Neural progenitor cell (in vitro differentiated cells): ENCODE measurements around the gene CTNNA3. TPM values are rescaled to one million over a fixed set of nuclear protein-coding genes. Genes with fewer than 3 reads are reported as not detected.

Experiments
- DNase-seq: peaks from one replicate; pipeline ENCODE4 v3.0.0-alpha.2; 2016; ENCODE audit warnings: low spot score
- H2AFZ ChIP-seq: fragments of 200-600 bp; sonication (generic); replicated peaks from 2 replicates; pipeline ENCODE4 v1.6.1; 2016; ENCODE audit warnings: antibody characterized with exemption
- H3F3A ChIP-seq: fragments of 200-600 bp; sonication (generic); 2 replicates; pipeline ENCODE4 v1.6.1; 2016; ENCODE audit warnings: antibody characterized with exemption, low read depth
- H3K27ac ChIP-seq: fragments of 200-600 bp; sonication (generic); 2 replicates; pipeline ENCODE4 v1.5.1; 2016; ENCODE audit warnings: mild to moderate bottlenecking
- H3K27me3 ChIP-seq: fragments of 200-600 bp; sonication (generic); 2 replicates; pipeline ENCODE4 v1.6.1; 2016; ENCODE audit warnings: mild to moderate bottlenecking, moderate library complexity
- H3K36me3 ChIP-seq: fragments of 200-600 bp; sonication (generic); 2 replicates; pipeline ENCODE4 v1.5.1; 2016
- H3K4me1 ChIP-seq: fragments of 200-600 bp; sonication (generic); 2 replicates; pipeline ENCODE4 v1.6.1; 2016; ENCODE audit warnings: mixed run types
- H3K4me2 ChIP-seq: fragments of 200-600 bp; sonication (generic); 2 replicates; pipeline ENCODE4 v1.6.1; 2016
- H3K4me3 ChIP-seq: fragments of 200-600 bp; sonication (generic); 2 replicates; pipeline ENCODE4 v1.5.1; 2016
- H3K79me2 ChIP-seq: fragments of 200-600 bp; sonication (generic); 2 replicates; pipeline ENCODE4 v1.6.1; 2016; ENCODE audit warnings: low read depth
- H3K9ac ChIP-seq: fragments of 200-600 bp; sonication (generic); 2 replicates; pipeline ENCODE4 v1.6.1; 2016
- H3K9me3 ChIP-seq: fragments of 200-600 bp; sonication (generic); 2 replicates; pipeline ENCODE4 v1.5.1; 2016; ENCODE audit warnings: low read depth
- H4K20me1 ChIP-seq: fragments of 200-600 bp; sonication (generic); 2 replicates; pipeline ENCODE4 v1.6.1; 2016; ENCODE audit warnings: low read depth
- H3K27ac Mint-ChIP-seq: 3 replicates; pipeline ENCODE4 v1.8.0; 2021; ENCODE audit warnings: mixed read lengths
- H3K27me3 Mint-ChIP-seq: 2 replicates; pipeline ENCODE4 v1.8.0; 2022; ENCODE audit warnings: low read depth, mild to moderate bottlenecking, inconsistent platforms, moderate library complexity, mixed read lengths; ENCODE audit not compliant: insufficient read depth
- H3K36me3 Mint-ChIP-seq: 3 replicates; pipeline ENCODE4 v1.8.0; 2021; ENCODE audit warnings: mixed read lengths
- H3K4me1 Mint-ChIP-seq: 3 replicates; pipeline ENCODE4 v1.8.0; 2021; ENCODE audit warnings: mixed read lengths
- H3K4me3 Mint-ChIP-seq: 3 replicates; pipeline ENCODE4 v1.8.0; 2021; ENCODE audit warnings: mild to moderate bottlenecking, moderate library complexity, mixed read lengths
- H3K9me3 Mint-ChIP-seq: 3 replicates; pipeline ENCODE4 v1.8.0; 2020; ENCODE audit warnings: mixed read lengths
- CTCF ChIP-seq: fragments of 200-600 bp; sonication (generic); IDR thresholded peaks from 2 replicates; pipeline ENCODE4 v1.5.1; 2017; ENCODE audit warnings: antibody characterized with exemption, mild to moderate bottlenecking
- EZH2 ChIP-seq: fragments of 200-600 bp; sonication (generic); IDR thresholded peaks from 2 replicates; pipeline ENCODE4 v1.6.1; 2017; ENCODE audit warnings: antibody characterized with exemption, mild to moderate bottlenecking, moderate library complexity
- EZH2phosphoT487 ChIP-seq: fragments of 200-600 bp; sonication (generic); IDR thresholded peaks from 2 replicates; pipeline ENCODE4 v1.6.1; 2017; ENCODE audit warnings: antibody characterized with exemption
- total RNA-seq: library from RNA; depleted of rRNA; stranded (reverse); fragments of >200 nt; gene quantifications from 2 replicates; pipeline ENCODE4 v1.2.3, GENCODE V29; 2015; ENCODE audit warnings: low replicate concordance

Gene CTNNA3
- total RNA-seq, 1 donor from 2014 or later: 12.9 TPM

- no peak for TF ChIP-seq EZH2
- TF ChIP-seq EZH2phosphoT487: no peak
- TF ChIP-seq CTCF: no peak
- H3K79me2 ChIP-seq: no peaks in the 10 kb centered on the region
- H4K20me1 ChIP-seq: no peaks in the 10 kb centered on the region
- Mint-ChIP-seq H3K27ac (no peak overlapping the region), H3K36me3 (no peaks in the 10 kb centered on the region), H3K27me3 (peaks cover 2% of the 10 kb centered on the region), H3K4me1 (no peaks in the 10 kb centered on the region), H3K4me3 (no peak overlapping the region), H3K9me3 (no peaks in the 10 kb centered on the region)
- H3F3A ChIP-seq: no peaks in the 10 kb centered on the region
- H2AFZ ChIP-seq: no peak overlapping the region
- H3K27ac ChIP-seq: no peak overlapping the region
- no peak overlapping the region for H3K9ac ChIP-seq
- no peak overlapping the region for H3K4me2 ChIP-seq
- H3K36me3 ChIP-seq: no peaks in the 10 kb centered on the region
- no peaks in the 10 kb centered on the region for H3K27me3 ChIP-seq
- no peaks in the 10 kb centered on the region for H3K4me1 ChIP-seq
- H3K9me3 ChIP-seq: no peaks in the 10 kb centered on the region
- no peak overlapping the region for H3K4me3 ChIP-seq
- DNase-seq: no peak
These were observed 1157.6 kb downstream of the CTNNA3 start for GRCh38 chr10:66538371-66538770.

- Histone ChIP-seq H3K27ac (no peak overlapping the region), H3K9ac (no peak overlapping the region), H3K4me1 (no peaks in the 10 kb centered on the region), H3F3A (no peaks in the 10 kb centered on the region), H2AFZ (no peak overlapping the region), H3K27me3 (no peaks in the 10 kb centered on the region), H4K20me1 (no peaks in the 10 kb centered on the region), H3K9me3 (no peaks in the 10 kb centered on the region), H3K4me3 (no peak overlapping the region), H3K79me2 (no peaks in the 10 kb centered on the region), H3K4me2 (no peak overlapping the region), H3K36me3 (no peaks in the 10 kb centered on the region)
- Mint-ChIP-seq H3K36me3 (no peaks in the 10 kb centered on the region), H3K4me1 (no peaks in the 10 kb centered on the region), H3K27ac (no peak overlapping the region), H3K4me3 (no peak overlapping the region), H3K9me3 (no peaks in the 10 kb centered on the region), H3K27me3 (peaks cover 2% of the 10 kb centered on the region)
- TF ChIP-seq CTCF (no peak), EZH2phosphoT487 (no peak), EZH2 (no peak)
- no peak for DNase-seq
These were observed 1158.8 kb downstream of the CTNNA3 start for GRCh38 chr10:66537186-66537585.

GRCh38 chr10:66535439-66535838 is 1160.6 kb downstream of the CTNNA3 start:
- no peaks in the 10 kb centered on the region for H3K36me3 Mint-ChIP-seq
- no peaks in the 10 kb centered on the region for H3K36me3 ChIP-seq
- H3K79me2 ChIP-seq: no peaks in the 10 kb centered on the region
- DNase-seq: no peak
- no peak overlapping the region for H3K4me3 Mint-ChIP-seq
- H3K27me3 ChIP-seq: no peaks in the 10 kb centered on the region
- peaks cover 2% of the 10 kb centered on the region for H3K27me3 Mint-ChIP-seq
- no peak for TF ChIP-seq EZH2phosphoT487
- no peak for TF ChIP-seq CTCF
- TF ChIP-seq EZH2: no peak
- H3K4me3 ChIP-seq: no peak overlapping the region
- no peaks in the 10 kb centered on the region for H3F3A ChIP-seq
- H2AFZ ChIP-seq: no peak overlapping the region
- H4K20me1 ChIP-seq: no peaks in the 10 kb centered on the region
- H3K27ac ChIP-seq: no peak overlapping the region
- H3K9me3 ChIP-seq: no peaks in the 10 kb centered on the region
- H3K27ac Mint-ChIP-seq: no peak overlapping the region
- no peak overlapping the region for H3K4me2 ChIP-seq
- H3K4me1 Mint-ChIP-seq: no peaks in the 10 kb centered on the region
- H3K9me3 Mint-ChIP-seq: no peaks in the 10 kb centered on the region
- H3K9ac ChIP-seq: no peak overlapping the region
- H3K4me1 ChIP-seq: no peaks in the 10 kb centered on the region

GRCh38 chr10:66534866-66535265 is 1161.1 kb downstream of the CTNNA3 start:
- H2AFZ ChIP-seq: no peak overlapping the region
- no peak overlapping the region for H3K9ac ChIP-seq
- H3K4me1 ChIP-seq: no peaks in the 10 kb centered on the region
- no peaks in the 10 kb centered on the region for H4K20me1 ChIP-seq
- H3K36me3 ChIP-seq: no peaks in the 10 kb centered on the region
- Mint-ChIP-seq H3K36me3 (no peaks in the 10 kb centered on the region), H3K27ac (no peak overlapping the region), H3K4me1 (no peaks in the 10 kb centered on the region), H3K4me3 (no peak overlapping the region), H3K27me3 (peaks cover 2% of the 10 kb centered on the region), H3K9me3 (no peaks in the 10 kb centered on the region)
- H3F3A ChIP-seq: no peaks in the 10 kb centered on the region
- H3K79me2 ChIP-seq: no peaks in the 10 kb centered on the region
- no peak overlapping the region for H3K27ac ChIP-seq
- no peaks in the 10 kb centered on the region for H3K9me3 ChIP-seq
- no peak for DNase-seq
- no peaks in the 10 kb centered on the region for H3K27me3 ChIP-seq
- no peak overlapping the region for H3K4me3 ChIP-seq
- TF ChIP-seq EZH2 (no peak), EZH2phosphoT487 (no peak), CTCF (no peak)
- H3K4me2 ChIP-seq: no peak overlapping the region
